A549 (cell line): ENCODE data around the gene SMIM15. TPM values are rescaled to one million over a fixed set of nuclear protein-coding genes. Genes with fewer than 3 reads are reported as not detected.

Experiments
- ATAC-seq, 2 experiments: fragments of 200-7000 bp in 1 of 2; fragments of >200 bp in 1 of 2; cut with Nextera tagmentation in 1 of 2; cut with Tn5 transposase in 1 of 2; 3 replicates each; pipeline versions ENCODE4 v1.8.0 to v1.9.1; 2018 to 2020; ENCODE audit warnings: mild to moderate bottlenecking in 1 of 2, moderate library complexity in 1 of 2
- CTCF ChIA-PET: fragments of 300-600 bp; sonication (Branson Sonifier 250); formaldehyde crosslinking; extraction: SDS; loops from one replicate; lab custom pipeline; 2021; ENCODE audit warnings: antibody characterized with exemption, inconsistent platforms; lab: Yijun Ruan, JAX
- POLR2A ChIA-PET: fragments of 350-600 bp; formaldehyde crosslinking; extraction: SDS; loops from one replicate; lab custom pipeline; 2021; ENCODE audit warnings: antibody characterized with exemption, inconsistent platforms; lab: Yijun Ruan, JAX
- DNase-seq, 2 experiments: peaks; one replicate each; pipeline versions ENCODE4 v3.0.0 to v3.0.0-alpha.2; 2011 to 2016; ENCODE audit warnings: low read depth in 1 of 2, low spot score in 1 of 2
- FAIRE-seq: peaks from 2 replicates; lab custom pipeline; 2011; peaks lifted over from hg19 to GRCh38; lab: Jason Lieb, UNC
- H3K27ac ChIP-seq, 2 experiments: fragments of >200 bp; sonication (Bioruptor Twin); formaldehyde crosslinking; 3 replicates each; pipeline ENCODE4 v1.5.1; 2016 to 2017
- H3K4me1 ChIP-seq: fragments of >200 bp; sonication (Bioruptor Twin); formaldehyde crosslinking; 3 replicates; pipeline ENCODE4 v1.6.1; 2016
- H3K4me2 ChIP-seq: fragments of >200 bp; sonication (Bioruptor Twin); formaldehyde crosslinking; 3 replicates; pipeline ENCODE4 v1.6.1; 2016
- H3K4me3 ChIP-seq: fragments of >200 bp; sonication (Bioruptor Twin); formaldehyde crosslinking; 3 replicates; pipeline ENCODE4 v1.5.1; 2016
- H3K9me3 ChIP-seq: fragments of >200 bp; sonication (Bioruptor Twin); formaldehyde crosslinking; 3 replicates; pipeline ENCODE4 v1.6.1; 2016
- BHLHE40 ChIP-seq: IDR thresholded peaks from 2 replicates; pipeline ENCODE4 v1.6.1; 2012; ENCODE audit warnings: low read depth, low read length, inconsistent platforms
- CEBPB ChIP-seq, 2 experiments: fragments of >200 bp in 1 of 2; sonication (Bioruptor Twin) in 1 of 2; formaldehyde crosslinking in 1 of 2; IDR thresholded peaks; 2 replicates each; pipeline ENCODE4 v1.6.1; 2012 to 2016
- ELK1 ChIP-seq: fragments of 150-350 bp; IDR thresholded peaks from 2 replicates; pipeline ENCODE4 v1.6.1; 2014; ENCODE audit warnings: low read depth, mild to moderate bottlenecking, low read length
- EP300 ChIP-seq, 2 experiments: fragments of >200 bp; sonication (Bioruptor Twin); formaldehyde crosslinking; IDR thresholded peaks; 2 replicates in 1 of 2; 3 replicates in 1 of 2; pipeline ENCODE4 v1.6.1; 2016 to 2017
- FOSL2 ChIP-seq, 2 experiments: fragments of 450-650 bp in 1 of 2; fragments of >200 bp in 1 of 2; sonication (Bioruptor Twin) in 1 of 2; formaldehyde crosslinking; IDR thresholded peaks; 2 replicates each; pipeline versions ENCODE4 v1.5.0 to v1.6.1; 2016 to 2020; ENCODE audit warnings: mild to moderate bottlenecking in 1 of 2, moderate library complexity in 1 of 2
- GATA3 ChIP-seq: IDR thresholded peaks from 2 replicates; pipeline ENCODE4 v1.6.1; 2012; ENCODE audit warnings: borderline replicate concordance
- HEYL ChIP-seq: fragments of 250-450 bp; sonication (Bioruptor Pico); IDR thresholded peaks from 2 replicates; pipeline ENCODE4 v1.8.0; 2021; ENCODE audit warnings: mild to moderate bottlenecking, moderate library complexity
- HMGXB4 ChIP-seq: fragments of 250-450 bp; sonication (Bioruptor Pico); IDR thresholded peaks from 2 replicates; pipeline ENCODE4 v1.5.0; 2021; ENCODE audit warnings: mild to moderate bottlenecking, moderate library complexity, borderline replicate concordance
- HOXB5 ChIP-seq: fragments of 250-450 bp; sonication (Bioruptor Pico); IDR thresholded peaks from 2 replicates; pipeline ENCODE4 v1.5.0; 2020; ENCODE audit warnings: mild to moderate bottlenecking, moderate library complexity
- KDM1A ChIP-seq: fragments of 200-600 bp; sonication (generic); IDR thresholded peaks from 2 replicates; pipeline ENCODE4 v1.6.1; 2016; ENCODE audit warnings: low read depth, mild to moderate bottlenecking
- KDM5A ChIP-seq: fragments of 200-600 bp; sonication (generic); IDR thresholded peaks from 2 replicates; pipeline ENCODE4 v1.6.1; 2016; ENCODE audit warnings: antibody characterized with exemption, mild to moderate bottlenecking
- MAFK ChIP-seq: fragments of 450-650 bp; IDR thresholded peaks from 2 replicates; pipeline ENCODE4 v1.6.1; 2014; ENCODE audit not compliant: partially characterized antibody
- MAZ ChIP-seq: fragments of 150-350 bp; IDR thresholded peaks from 2 replicates; pipeline ENCODE4 v1.6.1; 2014; ENCODE audit warnings: antibody characterized with exemption, low read depth, low read length, borderline replicate concordance
- NPAS2 ChIP-seq: fragments of 250-450 bp; sonication (Bioruptor Pico); IDR thresholded peaks from 2 replicates; pipeline ENCODE4 v1.8.0; 2022; ENCODE audit warnings: mild to moderate bottlenecking, moderate library complexity, borderline replicate concordance
- NR3C1 ChIP-seq: fragments of >200 bp; sonication (Bioruptor Twin); formaldehyde crosslinking; IDR thresholded peaks from 3 replicates; pipeline ENCODE4 v1.6.1; 2017
- PHF8 ChIP-seq: fragments of 200-600 bp; sonication (generic); IDR thresholded peaks from 2 replicates; pipeline ENCODE4 v1.6.1; 2016; ENCODE audit warnings: low read depth, mild to moderate bottlenecking, antibody characterized with exemption, moderate library complexity, borderline replicate concordance
- POLR2A ChIP-seq: IDR thresholded peaks from 2 replicates; pipeline ENCODE4 v1.6.1; 2012; ENCODE audit warnings: mild to moderate bottlenecking, low read length
- RAD21 ChIP-seq, 2 experiments: fragments of >200 bp in 1 of 2; sonication (Bioruptor Twin) in 1 of 2; formaldehyde crosslinking in 1 of 2; IDR thresholded peaks in 1 of 2; conservative IDR thresholded peaks in 1 of 2; 2 replicates in 1 of 2; 3 replicates in 1 of 2; pipeline ENCODE4 v1.6.1; 2012 to 2018; ENCODE audit warnings: inconsistent platforms in 1 of 2
- RARB ChIP-seq: fragments of 250-450 bp; sonication (Bioruptor Pico); IDR thresholded peaks from 2 replicates; pipeline ENCODE4 v1.8.0; 2021; ENCODE audit warnings: mild to moderate bottlenecking, moderate library complexity
- REST ChIP-seq: fragments of 200-600 bp; sonication (generic); IDR thresholded peaks from 2 replicates; pipeline ENCODE4 v1.6.1; 2016; ENCODE audit warnings: antibody characterized with exemption, mild to moderate bottlenecking, moderate library complexity
- SMC3 ChIP-seq: fragments of >200 bp; sonication (Bioruptor Twin); formaldehyde crosslinking; IDR thresholded peaks from 3 replicates; pipeline ENCODE4 v1.6.1; 2018; ENCODE audit warnings: inconsistent platforms
- TFCP2L1 ChIP-seq: fragments of 250-450 bp; sonication (Bioruptor Pico); IDR thresholded peaks from 2 replicates; pipeline ENCODE4 v1.5.0; 2021; ENCODE audit warnings: mild to moderate bottlenecking
- ZNF302 ChIP-seq: fragments of 250-450 bp; sonication (Bioruptor Pico); IDR thresholded peaks from 2 replicates; pipeline ENCODE4 v1.9.0; 2021; ENCODE audit warnings: inconsistent platforms, mild to moderate bottlenecking, moderate library complexity
- ZSCAN20 ChIP-seq: fragments of 250-450 bp; sonication (Bioruptor Pico); IDR thresholded peaks from 2 replicates; pipeline ENCODE4 v1.8.0; 2022; ENCODE audit warnings: mild to moderate bottlenecking, moderate library complexity
- WGBS: methylation state at CpG from one replicate; pipeline ENCODE4 v1.1.6; 2017; ENCODE audit errors: missing lambda C conversion rate; 5-methylcytosine and 5-hydroxymethylcytosine counted together
- polyA plus RNA-seq, 4 experiments: library from polyadenylated mRNA; depleted of rRNA in 3 of 4; stranded (reverse); fragments of >200 nt; fragmentation: RNase III in 1 of 4; extraction: RNeasy Plus Mini Kit Qiagen cat#74134 plus additional on column Dnase treatment in 1 of 4; gene quantifications; 2 replicates in 3 of 4; 3 replicates in 1 of 4; pipeline ENCODE4 v1.2.3, GENCODE V29; 2011 to 2017

SMIM15 gene
- polyA plus RNA-seq, 2 of the 4 experiments (the other 2 are of a cell fraction): 58.0 to 131 TPM

DNA sequence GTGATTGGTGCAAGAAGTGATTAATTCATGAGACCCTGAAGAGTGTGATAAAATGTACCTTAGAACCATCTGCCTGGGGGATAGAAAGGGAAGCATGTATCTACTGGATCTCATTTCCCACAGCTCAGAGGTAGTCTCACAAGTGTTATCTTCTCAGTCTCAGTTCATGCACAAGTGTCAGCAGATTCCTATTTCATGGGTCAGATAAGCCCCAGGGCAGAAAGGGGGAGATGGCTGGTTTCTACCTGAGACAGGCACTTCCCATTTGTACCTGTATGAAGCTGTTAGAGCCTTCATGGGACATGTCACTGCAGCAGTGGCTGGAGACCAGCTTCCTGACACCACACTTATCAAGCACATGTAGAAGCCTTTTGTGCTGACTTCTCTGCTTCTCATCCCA lies 45.6 kb upstream of the SMIM15 start:
- no peak overlapping the region for H3K27ac ChIP-seq
- no peak overlapping the region for H3K4me3 ChIP-seq
- H3K9me3 ChIP-seq: peaks cover 13% of the 10 kb centered on the region; the same call in 2 of the 3 replicates
- ATAC-seq (no peak), DNase-seq (no peak), FAIRE-seq (no peak)
- CTCF ChIA-PET: no interaction called here
- POLR2A ChIA-PET: no interaction called here
- H3K4me2 ChIP-seq: no peak overlapping the region
- TF ChIP-seq RARB: no peak
- TF ChIP-seq EP300 (IDR thresholded peaks at IDR 0.05): no peak
- no peak for TF ChIP-seq ELK1
- TF ChIP-seq NPAS2 (CRISPR knock-in tag): no peak
- no peak for TF ChIP-seq HOXB5 (CRISPR knock-in tag)
- no peak for TF ChIP-seq RAD21 (conservative IDR thresholded peaks at IDR 0.05 in 1 of 2, IDR thresholded peaks at IDR 0.05 in 1 of 2)
- TF ChIP-seq HEYL (CRISPR knock-in tag): no peak
- no peak for TF ChIP-seq PHF8
- no peak for TF ChIP-seq MAZ
- no peak for TF ChIP-seq REST
- H3K4me1 ChIP-seq: no peaks in the 10 kb centered on the region

GRCh38 chr5:61205013-61205412 lies 42.7 kb upstream of the SMIM15 start:
- 77% methylated on average over 5 of the region's 5 CpGs for WGBS
- ChIA-PET CTCF (no interaction called here), POLR2A (no interaction called here)
- Histone ChIP-seq H3K4me1 (no peaks in the 10 kb centered on the region), H3K27ac (no peak overlapping the region), H3K4me3 (no peak overlapping the region), H3K9me3 (peaks cover 13% of the 10 kb centered on the region; the same call in 2 of the 3 replicates), H3K4me2 (no peak overlapping the region)
- TF ChIP-seq POLR2A (no peak), HMGXB4 (no peak), MAZ (no peak), ZSCAN20 (CRISPR knock-in tag) (no peak), FOSL2 (IDR thresholded peaks at IDR 0.05) (no peak), FOSL2 (CRISPR knock-in tag; IDR thresholded peaks at IDR 0.05) (no peak), NPAS2 (CRISPR knock-in tag) (no peak), ELK1 (no peak), GATA3 (no peak), ZNF302 (CRISPR knock-in tag) (no peak), HOXB5 (CRISPR knock-in tag) (no peak), SMC3 (no peak), NR3C1 (no peak), BHLHE40 (no peak), HEYL (CRISPR knock-in tag) (no peak), CEBPB (IDR thresholded peaks at IDR 0.05) (no peak), MAFK (no peak), KDM1A (no peak), TFCP2L1 (CRISPR knock-in tag) (no peak), KDM5A (no peak)
- ATAC-seq: no peak
- FAIRE-seq: no peak
- DNase-seq: no peak
